ENCODE results near the gene CENPH. TPM values are rescaled to one million over a fixed set of nuclear protein-coding genes. Genes with fewer than 3 reads are reported as not detected.
"Not testable (repeated sequence)": the region's sequence is repeated elsewhere in the genome, so short reads cannot be mapped to it uniquely, and the experiment has no call there.

Gene CENPH
- polyA plus RNA-seq, 1 experiment: 7.4 TPM

GRCh38 chr5:69217548-69218526, 28.5 kb downstream of the CENPH start:
- DNase-seq (ENCODE audit: low read depth): peak; percentile 45
- ChIA-PET POLR2A (no interaction called here), CTCF (no interaction called here)
- H3K36me3 ChIP-seq (ENCODE audit: control insufficient read depth, insufficient read depth, low read length): no peaks in the 10 kb centered on the region
- TF ChIP-seq CTCF (IDR thresholded peaks at IDR 0.05; ENCODE audit: insufficient read depth, low read depth, low read length): peak; percentile 20; the same call in 1 of the 2 replicates
- H3K27me3 ChIP-seq (ENCODE audit: control insufficient read depth, insufficient read depth, low read length): no peaks in the 10 kb centered on the region
- H3K4me3 ChIP-seq (ENCODE audit: low read depth, low read length): peak overlapping the region; percentile 92

- POLR2A ChIA-PET: interaction anchor here (0.6 kb wide), 1 partner anchor 150 kb away, joined by 3 read pairs; no protein-coding TSS in a partner anchor
Observed at GRCh38 chr5:69219939-69220338, 30.6 kb downstream of the CENPH start.

GRCh38 chr5:69220371-69220770, 31.0 kb downstream of the CENPH start:
- H3K27me3 ChIP-seq (ENCODE audit: control insufficient read depth, insufficient read depth, low read length); H3K36me3 ChIP-seq (ENCODE audit: control insufficient read depth, insufficient read depth, low read length); CTCF ChIA-PET; DNase-seq (ENCODE audit: low read depth); H3K4me3 ChIP-seq (ENCODE audit: low read depth, low read length): not testable (repeated sequence)
- POLR2A ChIA-PET: interaction anchor here (0.6 kb wide), 1 partner anchor 150 kb away, joined by 3 read pairs; no protein-coding TSS in a partner anchor

More at GRCh38 chr5:69219939-69220338, 30.6 kb downstream of the CENPH start:
- H3K4me3 ChIP-seq (ENCODE audit: low read depth, low read length): no peak overlapping the region
- H3K27me3 ChIP-seq (ENCODE audit: control insufficient read depth, insufficient read depth, low read length): no peaks in the 10 kb centered on the region
- no peaks in the 10 kb centered on the region for H3K36me3 ChIP-seq (ENCODE audit: control insufficient read depth, insufficient read depth, low read length)
- no peak for TF ChIP-seq CTCF (IDR thresholded peaks at IDR 0.05; ENCODE audit: insufficient read depth, low read depth, low read length)
- CTCF ChIA-PET: no interaction called here
- DNase-seq (ENCODE audit: low read depth): no peak

- H3K4me3 ChIP-seq (ENCODE audit: low read depth, low read length); H3K27me3 ChIP-seq (ENCODE audit: control insufficient read depth, insufficient read depth, low read length); CTCF ChIA-PET; DNase-seq (ENCODE audit: low read depth); POLR2A ChIA-PET; H3K36me3 ChIP-seq (ENCODE audit: control insufficient read depth, insufficient read depth, low read length): not testable (repeated sequence)
Observed at GRCh38 chr5:69220833-69221232, 31.4 kb downstream of the CENPH start.

- ChIA-PET POLR2A (no interaction called here), CTCF (no interaction called here)
- no peak for TF ChIP-seq CTCF (IDR thresholded peaks at IDR 0.05; ENCODE audit: insufficient read depth, low read depth, low read length)
- Histone ChIP-seq H3K4me3 (ENCODE audit: low read depth, low read length) (no peak overlapping the region), H3K36me3 (ENCODE audit: control insufficient read depth, insufficient read depth, low read length) (no peaks in the 10 kb centered on the region; the same call in 1 of the 2 replicates), H3K27me3 (ENCODE audit: control insufficient read depth, insufficient read depth, low read length) (no peaks in the 10 kb centered on the region)
- DNase-seq (ENCODE audit: low read depth): no peak
Observed at GRCh38 chr5:69224520-69224919, 35.1 kb downstream of the CENPH start.

- Histone ChIP-seq H3K36me3 (ENCODE audit: control insufficient read depth, insufficient read depth, low read length) (no peaks in the 10 kb centered on the region; the same call in 1 of the 2 replicates), H3K4me3 (ENCODE audit: low read depth, low read length) (no peak overlapping the region), H3K27me3 (ENCODE audit: control insufficient read depth, insufficient read depth, low read length) (no peaks in the 10 kb centered on the region)
- ChIA-PET POLR2A (no interaction called here), CTCF (no interaction called here)
- no peak for TF ChIP-seq CTCF (IDR thresholded peaks at IDR 0.05; ENCODE audit: insufficient read depth, low read depth, low read length)
- no peak for DNase-seq (ENCODE audit: low read depth)
Observed at GRCh38 chr5:69225860-69226259, 36.5 kb downstream of the CENPH start.

Data from BJ (cell line).